ENCODE results near the gene CEP97. TPM values are rescaled to one million over a fixed set of nuclear protein-coding genes. Genes with fewer than 3 reads are reported as not detected.
"Not testable (repeated sequence)": the region's sequence is repeated elsewhere in the genome, so short reads cannot be mapped to it uniquely, and the experiment has no call there.

CEP97 gene
- total RNA-seq, 1 donor from 2014 or later = 7.2 TPM

DNA sequence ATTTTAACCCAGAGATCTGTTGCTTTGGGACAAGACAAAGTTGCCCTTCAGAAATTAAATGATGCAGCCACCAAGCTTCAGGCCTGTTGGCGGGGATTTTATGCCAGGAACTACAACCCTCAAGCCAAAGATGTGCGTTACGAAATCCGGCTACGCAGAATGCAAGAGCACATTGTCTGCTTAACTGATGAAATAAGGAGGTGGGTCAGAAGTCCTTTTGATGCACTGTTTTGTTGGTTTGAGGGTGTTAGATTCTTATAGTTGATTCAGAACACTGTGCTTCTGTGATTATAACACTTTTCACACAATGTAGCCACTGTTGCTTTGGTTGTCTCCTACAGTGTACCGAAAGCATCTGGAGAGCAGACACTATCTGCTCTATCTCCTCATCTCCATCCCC lies 33.8 kb downstream of the CEP97 start:
- TF ChIP-seq, protein P1, sequence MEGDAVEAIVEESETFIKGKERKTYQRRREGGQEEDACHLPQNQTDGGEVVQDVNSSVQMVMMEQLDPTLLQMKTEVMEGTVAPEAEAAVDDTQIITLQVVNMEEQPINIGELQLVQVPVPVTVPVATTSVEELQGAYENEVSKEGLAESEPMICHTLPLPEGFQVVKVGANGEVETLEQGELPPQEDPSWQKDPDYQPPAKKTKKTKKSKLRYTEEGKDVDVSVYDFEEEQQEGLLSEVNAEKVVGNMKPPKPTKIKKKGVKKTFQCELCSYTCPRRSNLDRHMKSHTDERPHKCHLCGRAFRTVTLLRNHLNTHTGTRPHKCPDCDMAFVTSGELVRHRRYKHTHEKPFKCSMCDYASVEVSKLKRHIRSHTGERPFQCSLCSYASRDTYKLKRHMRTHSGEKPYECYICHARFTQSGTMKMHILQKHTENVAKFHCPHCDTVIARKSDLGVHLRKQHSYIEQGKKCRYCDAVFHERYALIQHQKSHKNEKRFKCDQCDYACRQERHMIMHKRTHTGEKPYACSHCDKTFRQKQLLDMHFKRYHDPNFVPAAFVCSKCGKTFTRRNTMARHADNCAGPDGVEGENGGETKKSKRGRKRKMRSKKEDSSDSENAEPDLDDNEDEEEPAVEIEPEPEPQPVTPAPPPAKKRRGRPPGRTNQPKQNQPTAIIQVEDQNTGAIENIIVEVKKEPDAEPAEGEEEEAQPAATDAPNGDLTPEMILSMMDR (IDR thresholded peaks at IDR 0.05; ENCODE audit: unreplicated experiment) = no peak
- no peak overlapping the region for H3K4me3 Mint-ChIP-seq (ENCODE audit: unreplicated experiment)
- H3K27ac Mint-ChIP-seq (ENCODE audit: unreplicated experiment) = no peak overlapping the region
- peaks cover 1% of the 10 kb centered on the region for H3K27me3 Mint-ChIP-seq (ENCODE audit: unreplicated experiment)
- no peak for DNase-seq (ENCODE audit: low spot score)
- no peaks in the 10 kb centered on the region for H3K9me3 Mint-ChIP-seq (ENCODE audit: unreplicated experiment)
- peaks cover 33% of the 10 kb centered on the region for H3K36me3 Mint-ChIP-seq (ENCODE audit: low read depth, unreplicated experiment)
- H3K4me1 Mint-ChIP-seq (ENCODE audit: unreplicated experiment) = no peaks in the 10 kb centered on the region

DNA sequence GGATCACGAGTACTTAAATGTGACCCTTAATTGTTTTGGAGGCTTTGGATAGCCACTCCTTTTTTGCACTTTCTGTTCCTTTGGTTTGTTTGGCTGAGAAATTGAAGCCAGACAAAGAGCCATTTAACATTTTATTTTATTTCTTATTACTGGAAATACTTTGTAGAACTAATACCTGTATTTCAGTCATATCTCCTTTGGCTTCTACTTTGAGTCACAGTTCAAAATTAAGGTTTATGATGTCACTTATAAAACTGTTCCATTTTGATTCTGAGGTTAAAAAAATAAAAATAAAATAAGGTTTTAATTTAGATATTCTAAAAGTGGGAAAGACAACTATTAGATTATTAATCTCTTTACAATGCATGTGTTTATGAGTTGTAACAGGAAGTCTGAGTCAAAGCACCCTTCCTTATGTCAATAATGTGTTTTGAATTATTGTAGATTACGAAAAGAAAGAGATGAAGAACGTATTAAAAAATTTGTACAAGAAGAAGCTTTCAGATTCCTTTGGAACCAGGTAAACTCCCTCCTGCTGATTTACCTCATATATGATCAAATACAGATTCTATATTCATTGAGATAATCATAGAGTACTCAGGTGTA lies 37.7 kb downstream of the CEP97 start:
- no peaks in the 10 kb centered on the region for H3K9me3 Mint-ChIP-seq (ENCODE audit: unreplicated experiment)
- TF ChIP-seq, protein P1 (IDR thresholded peaks at IDR 0.05; ENCODE audit: unreplicated experiment) = no peak
- no peak overlapping the region for H3K27ac Mint-ChIP-seq (ENCODE audit: unreplicated experiment)
- no peaks in the 10 kb centered on the region for H3K27me3 Mint-ChIP-seq (ENCODE audit: unreplicated experiment)
- no peak for DNase-seq (ENCODE audit: low spot score)
- no peak overlapping the region for H3K4me3 Mint-ChIP-seq (ENCODE audit: unreplicated experiment)
- H3K4me1 Mint-ChIP-seq (ENCODE audit: unreplicated experiment) = no peaks in the 10 kb centered on the region
- H3K36me3 Mint-ChIP-seq (ENCODE audit: low read depth, unreplicated experiment) = peaks cover 25% of the 10 kb centered on the region

DNA sequence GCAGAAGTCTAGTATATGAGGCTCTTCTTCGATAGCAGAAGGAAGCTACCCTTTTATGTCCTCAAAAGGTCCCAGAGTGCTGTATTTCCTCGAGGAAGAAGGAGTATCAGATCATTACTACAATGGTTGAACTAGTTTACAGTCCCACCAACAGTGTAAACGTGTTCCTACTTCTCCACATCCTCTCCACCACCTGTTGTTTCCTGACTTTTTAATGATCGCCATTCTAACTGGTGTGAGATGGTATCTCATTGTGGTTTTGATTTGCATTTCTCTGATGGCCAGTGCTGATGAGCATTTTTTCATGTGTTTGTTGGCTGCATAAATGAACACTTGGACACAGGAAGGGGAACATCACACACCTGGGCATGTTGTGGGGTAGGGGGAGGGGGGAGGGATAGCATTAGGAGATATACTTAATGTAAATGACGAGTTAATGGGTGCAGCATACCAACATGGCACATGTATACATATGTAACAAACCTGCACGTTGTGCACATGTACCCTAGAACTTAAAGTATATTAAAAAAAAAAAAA lies 53.4 kb downstream of the CEP97 start:
- not testable (repeated sequence) for DNase-seq (ENCODE audit: low spot score); H3K4me3 Mint-ChIP-seq (ENCODE audit: unreplicated experiment); H3K27ac Mint-ChIP-seq (ENCODE audit: unreplicated experiment); H3K27me3 Mint-ChIP-seq (ENCODE audit: unreplicated experiment); H3K36me3 Mint-ChIP-seq (ENCODE audit: low read depth, unreplicated experiment); H3K9me3 Mint-ChIP-seq (ENCODE audit: unreplicated experiment)
- peaks cover 12% of the 10 kb centered on the region for H3K4me1 Mint-ChIP-seq (ENCODE audit: unreplicated experiment)

DNA sequence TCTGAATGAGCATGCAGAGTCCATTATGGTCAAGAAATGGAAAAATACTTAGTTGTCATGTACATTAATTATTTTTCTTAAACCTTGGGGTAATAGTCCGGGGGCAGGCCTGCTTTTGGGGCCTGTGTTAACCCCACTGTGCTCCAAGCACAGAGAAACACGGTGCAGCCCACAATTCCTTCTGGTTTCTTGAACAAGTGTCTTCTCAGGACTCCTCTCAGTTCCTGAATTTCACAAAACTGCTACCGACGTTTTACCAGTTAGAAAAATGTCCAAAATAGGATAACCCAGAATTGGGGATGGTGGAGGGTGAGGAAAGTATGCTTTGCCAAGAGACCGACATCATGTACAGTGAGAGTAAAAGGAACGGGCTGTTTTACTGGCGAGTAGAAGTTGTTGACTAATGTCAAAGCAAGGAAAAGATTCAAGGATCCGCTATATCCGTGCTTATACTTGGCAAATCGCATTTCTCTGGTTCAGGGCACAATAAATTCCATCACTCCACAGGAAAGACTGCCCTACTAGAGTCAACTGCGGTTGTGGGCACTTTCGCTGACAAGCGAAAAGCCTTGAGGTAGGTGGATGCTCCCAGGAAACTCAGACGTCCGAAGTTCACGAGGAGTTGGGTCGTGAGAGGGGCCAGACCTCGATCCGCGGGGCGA lies 54.1 kb downstream of the CEP97 start:
- H3K27ac Mint-ChIP-seq (ENCODE audit: unreplicated experiment) = peak overlapping the region; percentile 8
- H3K4me3 Mint-ChIP-seq (ENCODE audit: unreplicated experiment) = peak overlapping the region; percentile 96
- no peak for DNase-seq (ENCODE audit: low spot score)
- no peaks in the 10 kb centered on the region for H3K9me3 Mint-ChIP-seq (ENCODE audit: unreplicated experiment)
- H3K36me3 Mint-ChIP-seq (ENCODE audit: low read depth, unreplicated experiment) = peaks cover 9% of the 10 kb centered on the region
- peaks cover 15% of the 10 kb centered on the region for H3K4me1 Mint-ChIP-seq (ENCODE audit: unreplicated experiment)
- TF ChIP-seq, protein P1 (IDR thresholded peaks at IDR 0.05; ENCODE audit: unreplicated experiment) = no peak
- H3K27me3 Mint-ChIP-seq (ENCODE audit: unreplicated experiment) = peaks cover 8% of the 10 kb centered on the region

DNA sequence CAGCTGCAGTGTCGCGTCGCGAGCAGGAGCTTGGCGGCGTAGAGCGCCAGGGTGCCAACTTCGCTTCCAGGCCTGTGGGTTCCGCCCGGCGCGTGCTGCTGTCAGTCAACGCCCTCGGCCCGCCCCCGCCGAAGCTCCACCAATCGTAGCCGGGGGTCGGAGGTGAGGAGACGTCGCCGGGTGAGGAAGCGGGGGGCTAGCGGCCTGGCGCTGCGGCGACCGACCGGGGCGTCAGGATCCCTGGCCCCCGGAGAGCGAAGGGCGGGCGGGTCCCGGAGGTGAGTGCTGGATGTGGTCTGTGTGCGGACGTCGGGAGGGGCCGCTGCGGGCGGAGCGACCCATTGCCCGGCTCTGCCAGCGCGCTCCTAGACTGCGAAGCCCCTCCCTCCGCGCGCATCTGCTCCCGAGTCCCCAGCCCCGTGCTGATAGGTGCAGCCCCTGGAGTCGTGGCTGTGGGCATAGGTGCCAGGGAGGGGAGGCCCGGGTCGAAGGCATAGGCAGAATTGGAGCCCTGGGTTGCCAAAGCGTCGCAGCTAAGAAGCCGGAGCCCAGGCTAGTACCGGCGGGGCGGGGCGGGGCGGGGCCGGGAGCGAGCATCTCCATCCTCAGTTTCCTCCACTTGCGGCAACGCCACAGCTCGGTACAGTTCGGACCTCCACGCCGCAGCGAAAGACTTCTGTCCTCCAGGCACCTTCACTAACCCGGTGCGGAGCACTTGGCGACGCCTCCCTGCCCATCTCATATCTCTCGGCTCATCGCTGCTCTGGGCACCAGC lies 54.8 kb downstream of the CEP97 start, which contains the start of gene NXPE3:
TSS of gene NXPE3 (plus strand) at position 165 of the 775 bp plus-strand sequence. CDS start 6,386 bp downstream, outside the sequence.
- peak; percentile 89 for DNase-seq (ENCODE audit: low spot score)
- Mint-ChIP-seq H3K27ac (ENCODE audit: unreplicated experiment) (peak within 1 kb of the TSS; percentile 83), H3K4me3 (ENCODE audit: unreplicated experiment) (peak within 1 kb of the TSS; percentile 96), H3K36me3 (ENCODE audit: low read depth, unreplicated experiment) (peaks cover 12% of the 10 kb centered on the region), H3K9me3 (ENCODE audit: unreplicated experiment) (no peaks in the 10 kb centered on the region), H3K4me1 (ENCODE audit: unreplicated experiment) (peaks cover 20% of the 10 kb centered on the region), H3K27me3 (ENCODE audit: unreplicated experiment) (peaks cover 8% of the 10 kb centered on the region)
- TF ChIP-seq, protein P1 (IDR thresholded peaks at IDR 0.05; ENCODE audit: unreplicated experiment) = no peak

Measured in endothelial cell (in vitro differentiated cells).